Peyer's patch (tissue), 4 donors: ENCODE results near the gene IL4I1. TPM values are rescaled to one million over a fixed set of nuclear protein-coding genes. Genes with fewer than 3 reads are reported as not detected.

Source experiments
- DNase-seq, 3 donors: peaks; one replicate each; pipeline ENCODE4 v3.0.0-alpha.2; 2017 to 2019
- H3K27ac ChIP-seq, 4 donors: fragments of 200-600 bp; sonication (generic); one replicate each; pipeline ENCODE4 v1.5.1; 2016 to 2019
- H3K27me3 ChIP-seq, 2 donors: fragments of 200-600 bp; sonication (generic); one replicate each; pipeline ENCODE4 v1.5.1; 2019
- H3K36me3 ChIP-seq, 3 donors: fragments of 200-600 bp; sonication (generic); one replicate each; pipeline ENCODE4 v1.5.1; 2016 to 2019
- H3K4me1 ChIP-seq, 4 donors: fragments of 200-600 bp; sonication (generic); one replicate each; pipeline ENCODE4 v1.5.1; 2016 to 2019
- H3K4me3 ChIP-seq, 4 donors: fragments of 200-600 bp; sonication (generic); 1 replicate in 3 of 4; 2 replicates in 1 of 4; pipeline ENCODE4 v1.5.1; 2016 to 2019; ENCODE audit warnings: mild to moderate bottlenecking in 1 of 4
- H3K9me3 ChIP-seq, 4 donors: fragments of 200-600 bp; sonication (generic); one replicate each; pipeline ENCODE4 v1.5.1; 2016 to 2019; ENCODE audit warnings: mild to moderate bottlenecking in 1 of 4
- CTCF ChIP-seq, 6 experiments: fragments of 450-650 bp in 4 of 6; fragments of 200-600 bp in 2 of 6; sonication (generic) in 1 of 6; IDR thresholded peaks; one replicate each; pipeline ENCODE4 v1.5.1; 2017 to 2019; ENCODE audit warnings: antibody characterized with exemption in 6 of 6, mild to moderate bottlenecking in 3 of 6, moderate library complexity in 1 of 6
- POLR2A ChIP-seq, 2 donors: fragments of 450-650 bp; IDR thresholded peaks; one replicate each; pipeline ENCODE4 v1.5.1; 2017; ENCODE audit warnings: antibody characterized with exemption in 2 of 2, mild to moderate bottlenecking in 2 of 2, moderate library complexity in 2 of 2
- total RNA-seq, 4 donors: library from RNA; depleted of rRNA; stranded (reverse); fragments of >200 nt; gene quantifications; one replicate each; pipeline ENCODE4 v1.1.0, GENCODE V29; 2016

Gene IL4I1
- total RNA-seq, 4 donors from 2014 or later = not detected

GRCh38 chr19:49923055-49924003, 26.6 kb upstream of the IL4I1 start:
- H3K27me3 ChIP-seq = no peaks in the 10 kb centered on the region
- peaks cover 0 to 18% (median 6%) of the 10 kb centered on the region in 4 donors for H3K4me1 ChIP-seq
- no peak overlapping the region for H3K4me3 ChIP-seq
- H3K9me3 ChIP-seq = no peaks in the 10 kb centered on the region
- peak overlapping the region in 1 of 4 donors; percentile 7 for H3K27ac ChIP-seq
- DNase-seq = peak in 2 of 3 donors; percentile 36 to 62
- TF ChIP-seq POLR2A (IDR thresholded peaks at IDR 0.05) = no peak
- no peak for TF ChIP-seq CTCF (IDR thresholded peaks at IDR 0.05)
- peaks cover 0 to 44% (median 0%) of the 10 kb centered on the region in 3 donors for H3K36me3 ChIP-seq

- no peak for DNase-seq
- no peaks in the 10 kb centered on the region for H3K27me3 ChIP-seq
- H3K9me3 ChIP-seq = no peaks in the 10 kb centered on the region
- H3K27ac ChIP-seq = peak overlapping the region in 1 of 4 donors; percentile 42
- H3K4me1 ChIP-seq = peaks cover 0 to 6% (median 4%) of the 10 kb centered on the region in 4 donors
- peaks cover 0 to 47% (median 0%) of the 10 kb centered on the region in 3 donors for H3K36me3 ChIP-seq
- TF ChIP-seq CTCF (IDR thresholded peaks at IDR 0.05) (no peak), POLR2A (IDR thresholded peaks at IDR 0.05) (no peak)
- no peak overlapping the region for H3K4me3 ChIP-seq
Measured at GRCh38 chr19:49921871-49922795, 25.4 kb upstream of the IL4I1 start.

GRCh38 chr19:49920624-49921363, 24.1 kb upstream of the IL4I1 start:
- Histone ChIP-seq H3K27ac (peak overlapping the region in 1 of 4 donors; percentile 42), H3K36me3 (peaks cover 0 to 55% (median 0%) of the 10 kb centered on the region in 3 donors), H3K4me1 (peaks cover 0 to 4% (median 3%) of the 10 kb centered on the region in 4 donors), H3K27me3 (no peaks in the 10 kb centered on the region), H3K4me3 (no peak overlapping the region), H3K9me3 (no peaks in the 10 kb centered on the region)
- TF ChIP-seq CTCF (IDR thresholded peaks at IDR 0.05) (no peak), POLR2A (IDR thresholded peaks at IDR 0.05) (no peak)
- DNase-seq = no peak

GRCh38 chr19:49918089-49918488, 21.4 kb upstream of the IL4I1 start:
- TF ChIP-seq CTCF (IDR thresholded peaks at IDR 0.05) (no peak), POLR2A (IDR thresholded peaks at IDR 0.05) (no peak)
- Histone ChIP-seq H3K4me3 (no peak overlapping the region), H3K4me1 (peaks cover 0 to 3% (median 2%) of the 10 kb centered on the region in 4 donors), H3K9me3 (no peaks in the 10 kb centered on the region), H3K27ac (no peak overlapping the region), H3K27me3 (no peaks in the 10 kb centered on the region), H3K36me3 (peaks cover 0 to 59% (median 0%) of the 10 kb centered on the region in 3 donors)
- no peak for DNase-seq
